A673 (cell line): Measurements from ENCODE around the gene MAGEF1.

ENCODE experiments used
- CTCF ChIP-seq: fragments of 300-800, 200-600 bp; sonication (generic); conservative IDR thresholded peaks from 2 replicates; pipeline ENCODE4 v1.5.1; 2017; ENCODE audit warnings: low read depth, mild to moderate bottlenecking, antibody characterized with exemption, low read length, moderate library complexity, mixed read lengths
- EZH2 ChIP-seq: fragments of 200-600 bp; sonication (generic); IDR thresholded peaks from 2 replicates; pipeline ENCODE4 v1.6.1; 2017; ENCODE audit warnings: borderline replicate concordance, low read depth, mild to moderate bottlenecking, mixed read lengths, antibody characterized with exemption, low read length; ENCODE audit not compliant: poor library complexity, severe bottlenecking

- no peak for TF ChIP-seq CTCF
- TF ChIP-seq EZH2: no peak
Observed at GRCh38 chr3:184731786-184732537, 20.1 kb upstream of the MAGEF1 start.
